HG03378 (cell line): ENCODE results near the gene ITPKC.
"Not testable (repeated sequence)": the region's sequence is repeated elsewhere in the genome, so short reads cannot be mapped to it uniquely, and the experiment has no call there.

ENCODE experiments used
- ATAC-seq: cut with Tn5 transposase; IDR thresholded peaks from one replicate; pipeline ENCODE4 v1.9.1; 2021; ENCODE audit warnings: mild to moderate bottlenecking, moderate library complexity; ENCODE audit not compliant: unreplicated experiment

The ITPKC gene

DNA sequence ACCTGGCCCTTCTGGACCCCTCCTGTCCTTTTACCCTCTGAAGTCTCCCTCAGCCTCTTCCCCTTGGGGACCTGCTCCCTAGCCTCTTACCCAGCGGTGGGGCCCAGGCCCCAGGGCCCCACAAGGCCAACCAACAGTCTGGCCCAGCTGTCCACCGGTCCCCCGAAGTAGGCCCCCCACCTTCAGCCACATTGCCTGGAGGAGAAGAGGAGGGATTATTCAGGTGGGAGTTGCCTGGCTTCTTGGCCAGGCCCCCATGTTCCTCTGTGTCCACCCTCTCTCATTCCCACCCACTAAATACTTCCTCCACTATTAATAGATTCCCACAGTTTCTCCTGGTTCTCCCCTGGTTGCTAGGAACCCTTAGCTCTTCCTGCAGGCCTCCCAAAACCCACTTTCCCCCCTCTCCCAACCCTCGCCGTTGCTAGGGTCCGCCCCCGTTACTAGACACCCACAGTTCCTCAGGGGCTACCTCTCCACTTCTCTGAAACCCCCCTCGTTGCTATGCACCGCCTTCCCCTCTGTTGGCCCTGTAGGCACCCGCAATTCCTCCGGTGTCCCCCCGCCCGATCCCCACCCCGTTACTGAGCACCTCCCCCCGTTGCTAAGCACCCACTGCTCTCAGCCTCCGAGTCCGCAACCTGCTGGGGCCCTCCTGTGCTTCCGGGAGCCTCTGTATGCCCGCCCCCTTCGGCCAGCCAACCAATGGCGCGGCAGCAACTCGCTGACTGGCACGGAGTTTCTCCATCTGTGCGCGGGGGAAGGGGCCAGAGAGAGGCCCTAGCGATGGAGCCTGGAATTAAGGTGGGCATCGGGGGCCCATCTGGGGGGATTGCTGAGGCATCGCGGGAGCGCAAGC, 2.2 kb upstream of the ITPKC start:
- ATAC-seq = peak; percentile 52

DNA sequence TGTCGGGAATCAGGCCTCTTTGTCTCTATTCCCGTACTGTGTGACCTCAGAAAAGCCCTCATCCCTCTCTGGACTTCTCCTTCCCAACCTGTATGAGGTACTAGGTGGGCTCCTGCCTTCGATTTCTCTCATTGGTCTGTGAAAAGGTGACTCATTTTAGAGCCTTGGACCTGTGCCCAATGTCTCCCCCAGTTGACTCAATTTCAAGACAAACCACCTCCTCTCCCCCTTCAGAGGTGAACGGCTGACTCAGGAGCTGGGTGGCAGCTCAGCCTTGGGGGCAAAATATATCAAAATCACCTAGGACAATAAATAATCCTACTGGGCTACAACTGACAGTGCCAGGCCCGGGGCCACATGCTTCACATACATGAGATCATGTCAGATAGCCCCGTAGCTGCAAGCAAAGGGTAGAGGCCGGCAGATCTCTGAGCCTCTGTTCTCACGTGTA, 856 bp upstream of the ITPKC start:
- ATAC-seq = no peak

DNA sequence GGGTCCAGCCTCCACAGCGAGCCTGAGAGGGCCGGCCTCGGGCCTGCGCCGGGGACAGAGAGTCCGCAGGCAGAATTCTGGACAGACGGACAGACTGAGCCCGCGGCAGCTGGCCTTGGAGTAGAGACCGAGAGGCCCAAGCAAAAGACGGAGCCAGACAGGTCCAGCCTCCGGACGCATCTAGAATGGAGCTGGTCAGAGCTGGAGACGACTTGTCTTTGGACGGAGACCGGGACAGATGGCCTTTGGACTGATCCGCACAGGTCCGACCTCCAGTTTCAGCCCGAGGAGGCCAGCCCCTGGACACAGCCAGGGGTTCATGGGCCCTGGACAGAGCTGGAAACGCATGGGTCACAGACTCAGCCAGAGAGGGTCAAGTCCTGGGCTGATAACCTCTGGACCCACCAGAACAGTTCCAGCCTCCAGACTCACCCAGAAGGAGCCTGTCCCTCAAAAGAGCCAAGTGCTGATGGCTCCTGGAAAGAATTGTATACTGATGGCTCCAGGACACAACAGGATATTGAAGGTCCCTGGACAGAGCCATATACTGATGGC, 490 bp downstream of the ITPKC start:
- ATAC-seq = peak; percentile 5

DNA sequence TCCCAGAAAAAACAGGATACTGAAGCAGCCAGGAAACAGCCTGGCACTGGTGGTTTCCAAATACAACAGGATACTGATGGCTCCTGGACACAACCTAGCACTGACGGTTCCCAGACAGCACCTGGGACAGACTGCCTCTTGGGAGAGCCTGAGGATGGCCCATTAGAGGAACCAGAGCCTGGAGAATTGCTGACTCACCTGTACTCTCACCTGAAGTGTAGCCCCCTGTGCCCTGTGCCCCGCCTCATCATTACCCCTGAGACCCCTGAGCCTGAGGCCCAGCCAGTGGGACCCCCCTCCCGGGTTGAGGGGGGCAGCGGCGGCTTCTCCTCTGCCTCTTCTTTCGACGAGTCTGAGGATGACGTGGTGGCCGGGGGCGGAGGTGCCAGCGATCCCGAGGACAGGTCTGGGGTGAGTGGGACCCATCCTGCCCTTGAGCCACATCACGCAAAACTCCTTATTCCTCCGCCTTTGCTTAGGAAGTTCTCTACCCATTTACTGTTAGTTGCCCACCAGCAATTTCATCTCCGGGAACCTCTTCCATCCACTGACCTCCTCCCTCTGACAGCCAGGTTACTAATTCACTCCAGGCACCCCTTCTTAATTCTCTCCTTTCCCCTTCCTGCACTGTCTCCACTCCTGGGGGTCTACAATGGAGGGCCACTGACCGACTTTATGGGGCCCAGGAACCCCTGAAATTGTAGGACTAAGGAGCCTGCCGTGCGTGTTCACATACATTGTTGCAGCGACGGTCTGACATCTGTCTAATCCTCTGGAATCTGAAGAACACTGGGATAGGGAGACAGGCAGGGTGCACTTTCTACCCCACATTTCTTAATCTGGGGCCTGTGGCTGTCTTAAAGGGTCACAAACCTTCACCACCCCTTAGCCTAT, 1.2 kb downstream of the ITPKC start:
- ATAC-seq = no peak

DNA sequence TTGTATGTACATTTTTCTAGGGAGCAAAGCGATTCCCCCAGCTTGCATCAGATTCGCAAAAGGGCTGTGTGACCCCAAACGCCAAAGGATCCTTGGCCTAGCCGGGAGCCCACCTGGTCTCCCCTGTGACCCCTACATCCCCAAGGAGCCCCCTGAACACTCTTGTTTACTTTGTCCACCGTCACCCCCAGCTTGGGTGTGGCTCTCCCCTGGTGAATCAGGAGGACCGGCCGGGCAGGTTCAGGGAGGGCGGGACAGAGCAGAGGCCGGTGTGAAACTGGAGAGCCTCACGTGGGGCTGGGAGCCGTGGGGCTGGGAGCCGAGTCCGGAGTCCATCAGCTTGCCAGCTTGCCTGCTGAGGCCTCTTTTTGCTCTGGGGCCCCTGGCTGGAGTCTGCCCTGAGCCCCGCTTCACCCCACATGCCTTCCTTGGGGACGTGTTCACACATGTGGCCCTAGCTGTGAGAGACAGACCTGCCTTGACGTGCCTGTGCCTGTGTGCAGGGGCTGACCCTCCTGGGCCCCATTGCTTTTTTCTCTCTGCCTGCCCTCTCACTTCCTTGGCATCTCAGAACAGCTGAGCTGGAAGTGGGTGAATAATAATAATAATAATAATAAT, 2.0 kb downstream of the ITPKC start:
- no peak for ATAC-seq

DNA sequence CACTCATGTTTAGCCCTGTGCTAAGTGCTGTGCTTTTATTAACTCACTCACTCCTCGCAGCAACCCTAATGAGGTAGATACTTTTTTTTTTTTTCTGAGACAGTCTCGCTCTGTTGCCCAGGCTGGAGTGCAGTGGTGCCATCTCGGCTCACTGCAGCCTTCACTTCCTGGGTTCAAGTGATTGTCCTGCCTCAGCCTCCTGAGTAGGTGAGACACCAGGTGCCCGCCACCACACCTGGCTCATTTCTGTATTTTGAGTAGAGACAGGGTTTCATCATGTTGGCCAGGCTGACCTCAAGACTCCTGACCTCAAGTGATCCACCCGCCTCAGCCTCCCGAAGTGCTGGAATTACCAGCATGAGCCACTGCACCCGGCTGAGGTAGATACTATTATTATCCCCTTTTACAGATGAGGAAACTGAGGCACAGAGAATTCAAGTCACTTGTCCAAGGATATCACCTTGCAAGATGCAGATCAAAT, 2.5 kb downstream of the ITPKC start:
- no peak for ATAC-seq

DNA sequence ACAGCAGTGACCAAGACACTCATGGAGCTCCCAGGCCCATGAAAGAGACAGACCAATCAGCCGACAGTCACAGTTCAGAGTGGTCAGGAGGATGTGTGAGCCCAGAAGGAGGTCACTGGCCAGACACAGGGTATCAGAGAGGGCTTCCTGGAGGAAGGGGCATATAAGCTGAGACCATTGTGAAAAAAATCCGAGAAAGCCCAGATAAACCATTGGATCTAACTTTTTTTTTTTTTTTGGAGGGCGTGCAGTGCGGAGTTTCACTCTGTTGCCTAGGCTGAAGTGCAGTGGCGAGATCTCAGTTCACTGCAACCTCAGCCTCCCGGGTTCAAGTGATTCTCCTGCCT, 4.2 kb downstream of the ITPKC start:
- ATAC-seq = no peak

DNA sequence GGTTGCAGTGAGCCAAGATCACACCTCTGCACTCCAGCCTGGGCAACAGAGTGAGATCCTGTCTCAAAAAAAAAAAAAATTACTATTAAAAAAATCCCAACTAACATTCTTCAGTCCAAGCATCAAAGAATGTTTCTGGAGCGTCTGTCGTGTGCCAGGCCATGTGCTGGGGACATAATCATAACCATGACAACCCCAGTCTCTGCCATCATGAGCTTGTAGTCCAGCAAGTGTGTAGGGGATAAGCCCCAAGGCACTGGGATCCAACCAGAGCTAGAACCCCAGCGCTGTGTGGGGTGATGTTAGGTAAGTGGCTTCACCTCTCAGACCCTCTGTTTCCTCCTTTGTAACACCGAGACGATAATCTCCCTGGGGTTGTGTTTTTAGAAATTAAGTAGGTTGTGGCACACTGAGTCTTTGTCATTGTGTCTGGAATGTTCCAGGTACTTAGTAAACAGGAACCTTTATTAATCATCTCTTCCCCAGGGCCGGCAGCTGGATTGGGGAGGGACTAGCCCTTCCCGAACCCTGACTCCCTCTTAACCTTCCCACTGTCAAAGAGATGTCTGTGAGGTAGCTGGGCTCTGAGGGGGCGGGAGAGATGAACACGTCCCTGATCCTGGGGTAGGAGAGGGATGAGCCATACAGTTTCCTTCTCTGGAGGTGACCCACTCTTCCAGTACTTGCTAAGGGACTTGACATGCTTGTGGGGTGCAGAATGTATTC, 5.2 kb downstream of the ITPKC start:
- ATAC-seq = no peak

DNA sequence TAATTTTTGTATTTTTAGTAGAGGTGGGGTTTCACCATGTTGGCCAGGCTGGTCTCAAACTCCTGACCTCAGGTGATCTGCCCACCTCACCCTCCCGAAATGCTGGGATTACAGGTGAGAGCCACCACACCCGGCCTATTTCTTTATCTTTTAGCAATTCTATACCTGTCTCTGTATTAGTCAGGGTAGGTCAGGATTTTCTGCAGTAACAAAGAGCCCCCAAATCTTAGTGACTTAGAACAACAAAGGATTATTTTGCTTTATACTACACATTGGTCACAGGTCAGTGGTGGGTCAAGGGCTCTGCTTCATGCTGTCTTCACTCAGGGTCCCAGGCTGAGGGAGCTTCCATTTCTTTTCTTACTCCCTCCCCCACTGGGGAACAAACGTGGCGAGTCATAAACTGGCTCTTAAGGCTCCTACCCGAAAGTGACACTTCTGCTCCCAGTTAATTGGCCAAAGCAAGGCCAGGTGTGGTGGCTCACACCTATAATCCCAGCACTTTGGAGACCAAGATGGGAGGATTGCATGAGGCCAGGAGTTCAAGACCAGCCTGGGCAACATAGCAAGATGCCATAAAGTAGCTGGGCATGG, 6.8 kb downstream of the ITPKC start:
- no peak for ATAC-seq

DNA sequence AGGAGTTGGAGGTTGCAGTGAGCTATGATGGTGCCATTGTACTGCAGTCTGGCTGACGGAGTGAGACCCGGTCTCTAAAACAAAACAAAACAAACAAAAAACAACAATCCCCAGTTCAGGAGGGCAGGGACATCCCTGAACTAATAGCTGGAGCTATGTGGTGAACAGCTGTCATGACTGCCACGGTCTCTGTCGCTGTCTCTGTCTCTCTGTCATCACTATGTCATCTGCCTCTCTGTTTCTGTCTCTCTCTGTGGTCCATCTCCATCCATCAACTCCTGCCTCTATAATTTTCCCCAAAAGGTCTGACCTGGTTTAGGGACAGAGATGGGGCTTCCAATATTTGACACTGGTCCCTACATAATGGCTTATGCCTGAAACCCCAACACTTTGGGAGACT, 7.4 kb downstream of the ITPKC start:
- no peak for ATAC-seq

DNA sequence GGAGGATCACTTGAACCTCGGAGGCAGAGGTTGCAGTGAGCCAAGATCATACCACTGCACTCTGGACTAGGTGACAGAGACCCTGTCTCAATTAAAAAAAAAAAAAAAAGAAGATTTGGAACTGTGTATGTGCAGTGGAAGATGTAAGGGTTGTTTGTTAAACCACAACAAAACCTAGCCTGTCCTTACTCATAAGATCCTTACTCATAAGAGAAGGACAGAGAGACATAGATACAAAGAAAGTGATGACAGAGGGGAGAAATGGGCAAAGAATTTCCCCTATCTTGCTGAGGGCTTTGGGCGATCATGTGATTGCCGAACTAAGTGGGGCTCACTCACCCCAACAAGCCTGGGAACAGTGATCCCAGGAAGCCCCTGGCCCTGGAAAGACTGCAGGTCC, 7.9 kb downstream of the ITPKC start:
- ATAC-seq = no peak

DNA sequence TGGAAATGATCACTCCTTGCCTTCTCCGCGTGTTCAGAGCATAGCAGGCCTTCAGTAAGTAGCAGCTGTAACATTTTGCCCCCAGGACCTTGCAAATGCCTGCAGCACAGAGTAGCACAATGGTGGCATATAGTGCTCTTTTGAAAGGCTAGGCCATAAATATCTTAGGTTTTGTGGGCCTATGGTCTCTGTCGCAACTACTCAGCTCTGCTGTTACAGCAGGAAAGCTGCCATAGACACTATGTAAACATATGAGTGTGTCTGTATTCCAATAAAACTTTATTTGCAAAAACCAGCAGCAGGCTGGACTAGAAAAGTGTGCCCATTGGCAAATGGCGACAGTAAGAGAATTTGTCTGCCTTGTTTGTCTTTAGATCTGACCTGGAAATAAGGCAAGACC, 9.4 kb downstream of the ITPKC start:
- no peak for ATAC-seq

DNA sequence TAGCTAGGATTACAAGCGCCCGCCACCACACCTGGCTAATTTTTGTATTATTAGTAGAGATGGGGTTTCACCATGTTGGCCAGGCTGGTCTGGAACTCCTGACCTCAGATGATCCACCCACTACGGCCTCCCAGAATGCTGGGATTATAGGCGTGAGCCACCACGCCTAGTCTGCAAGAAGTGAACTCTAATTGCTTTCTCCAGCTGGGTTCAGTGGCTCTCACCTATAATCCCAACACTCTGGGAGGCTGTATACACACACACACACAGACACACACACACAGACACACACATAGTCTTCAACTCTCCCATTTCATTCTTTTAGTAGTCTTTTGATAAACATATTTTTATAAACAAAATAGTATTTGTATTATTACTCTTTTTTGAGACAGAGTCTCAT, 13.2 kb downstream of the ITPKC start:
- ATAC-seq = not testable (repeated sequence)

DNA sequence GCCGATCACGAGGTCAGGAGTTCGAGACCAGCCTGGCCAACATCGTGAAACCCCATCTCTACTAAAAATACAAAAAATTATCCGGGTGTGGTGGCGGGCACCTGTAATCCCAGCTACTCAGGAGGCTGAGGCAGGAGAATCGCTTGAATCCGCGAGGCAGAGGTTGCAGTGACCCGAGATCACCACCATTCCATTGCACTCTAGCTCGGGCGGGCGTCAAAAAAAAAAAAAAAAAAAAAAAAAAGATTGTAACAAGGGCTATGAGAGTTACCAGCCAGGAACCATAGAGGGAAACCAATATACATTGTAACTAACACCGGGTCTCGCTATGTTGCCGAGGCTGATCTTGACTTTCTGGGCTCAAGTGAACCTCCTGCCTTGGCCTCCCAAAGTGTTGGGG, 15.4 kb downstream of the ITPKC start:
- not testable (repeated sequence) for ATAC-seq

DNA sequence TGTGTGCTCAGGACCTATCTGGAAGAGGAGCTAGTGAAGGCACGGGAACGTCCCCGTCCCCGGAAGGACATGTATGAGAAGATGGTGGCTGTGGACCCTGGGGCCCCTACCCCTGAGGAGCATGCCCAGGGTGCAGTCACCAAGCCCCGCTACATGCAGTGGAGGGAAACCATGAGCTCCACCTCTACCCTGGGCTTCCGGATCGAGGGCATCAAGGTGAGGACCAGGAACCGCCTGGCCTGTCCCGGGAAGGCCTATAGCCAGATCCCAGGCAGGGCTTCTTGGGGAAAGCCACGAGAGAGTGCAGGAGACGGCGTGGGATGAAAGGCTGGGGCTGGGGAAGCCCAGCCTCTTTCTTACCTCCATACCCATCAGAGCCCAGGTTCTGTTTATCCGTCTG, 16.2 kb downstream of the ITPKC start:
- ATAC-seq = no peak

DNA sequence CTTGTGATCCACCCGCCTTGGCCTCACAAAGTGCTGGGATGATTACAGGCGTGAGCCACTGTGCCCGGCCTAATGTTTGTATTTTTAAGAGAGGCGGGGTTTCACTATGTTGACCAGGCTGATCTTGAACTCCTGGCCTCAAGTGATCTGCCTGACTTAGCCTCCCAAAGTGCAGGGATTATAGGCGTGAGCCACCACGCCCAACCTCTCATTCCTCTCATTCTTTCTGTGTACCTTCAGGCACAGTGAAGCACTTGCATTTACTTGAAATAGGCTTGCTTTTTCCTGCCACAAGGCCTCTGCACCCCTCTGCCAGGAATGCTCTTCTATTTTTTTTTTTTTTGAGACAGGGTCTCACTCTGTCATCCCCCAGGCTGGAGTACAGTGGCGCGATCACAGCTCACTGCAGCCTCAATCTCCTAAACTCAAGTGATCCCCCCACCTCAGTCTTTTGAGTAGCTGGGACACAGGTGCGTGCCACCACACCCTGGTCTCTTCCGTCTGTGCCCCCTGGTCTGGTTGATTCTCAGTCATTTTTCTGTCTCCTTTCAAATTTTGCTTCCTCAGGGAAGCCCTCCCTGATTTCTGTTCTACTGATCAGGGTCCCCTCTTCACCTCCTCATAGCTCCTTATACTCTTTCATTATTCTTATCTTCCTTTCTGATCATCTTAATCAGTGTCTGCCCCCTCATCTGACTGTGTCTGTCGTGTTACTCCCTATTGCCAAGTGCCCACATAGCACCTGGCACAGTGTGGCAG, 18.3 kb downstream of the ITPKC start:
- no peak for ATAC-seq

DNA sequence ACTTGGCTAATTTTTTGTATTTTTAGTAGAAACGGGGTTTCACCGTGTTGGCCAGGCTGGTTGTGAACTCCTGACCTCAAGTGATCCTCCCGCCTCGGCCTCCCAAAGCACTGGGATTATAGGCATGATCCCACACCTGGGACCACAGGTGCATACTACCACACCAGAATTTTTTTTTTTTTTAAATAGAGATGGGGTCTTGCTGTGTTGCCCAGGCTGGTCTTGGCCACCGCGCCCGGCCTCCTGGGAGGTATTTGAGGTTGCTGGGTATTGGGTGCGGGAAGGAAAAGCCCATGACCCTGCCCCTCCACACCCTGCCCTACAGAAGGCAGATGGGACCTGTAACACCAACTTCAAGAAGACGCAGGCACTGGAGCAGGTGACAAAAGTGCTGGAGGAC, 19.7 kb downstream of the ITPKC start:
- ATAC-seq = no peak

DNA sequence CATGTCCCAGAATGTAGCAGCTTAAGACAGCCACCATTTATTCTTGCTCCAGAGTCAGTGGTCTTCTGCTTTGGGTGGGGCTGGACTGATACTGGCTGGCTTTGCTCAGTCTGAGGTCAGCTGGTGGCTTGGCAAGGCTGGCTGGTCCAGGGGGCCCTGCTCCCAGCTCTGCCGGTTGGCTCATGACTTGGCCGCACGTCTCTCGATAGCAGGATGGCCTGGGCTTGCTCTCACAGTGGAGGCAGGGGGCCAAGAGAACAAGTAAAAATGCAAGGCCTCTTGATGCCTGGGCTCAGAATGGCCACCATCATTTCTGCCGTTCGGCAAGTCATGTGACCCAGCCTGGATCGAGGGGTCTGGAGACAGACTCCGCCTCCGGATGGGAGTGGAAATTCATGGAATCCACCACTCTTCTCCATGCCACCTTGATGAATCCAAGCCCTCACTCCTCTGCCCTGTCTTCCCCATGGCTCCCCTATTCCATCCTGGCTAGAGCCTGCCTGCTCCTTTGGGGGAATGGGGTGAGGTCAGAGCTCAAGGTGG, 20.3 kb downstream of the ITPKC start:
- no peak for ATAC-seq
